HepG2 (cell line): ENCODE data around the gene BICRAL. TPM values are rescaled to one million over a fixed set of nuclear protein-coding genes. Genes with fewer than 3 reads are reported as not detected.

Experiments
- ATM ChIP-seq: fragments of 450-650 bp; IDR thresholded peaks from 2 replicates; pipeline ENCODE4 v1.7.1; 2017; ENCODE audit warnings: mild to moderate bottlenecking, borderline replicate concordance
- DDIT3 ChIP-seq: sonication (generic); formaldehyde crosslinking; IDR thresholded peaks from 2 replicates; pipeline ENCODE4 v1.4.0; 2020; ENCODE audit warnings: mild to moderate bottlenecking, missing genetic modification reagents
- FOXM1 ChIP-seq: sonication (generic); formaldehyde crosslinking; IDR thresholded peaks from 2 replicates; pipeline ENCODE4 v1.5.0; 2020; ENCODE audit warnings: missing genetic modification reagents
- MTERF4 ChIP-seq: sonication (generic); formaldehyde crosslinking; IDR thresholded peaks from 2 replicates; pipeline ENCODE4 v1.8.0; 2023; ENCODE audit warnings: mild to moderate bottlenecking, missing genetic modification reagents
- NCOR1 ChIP-seq: fragments of 200-600 bp; sonication (generic); IDR thresholded peaks from 2 replicates; pipeline ENCODE4 v1.7.0; 2017; ENCODE audit warnings: antibody characterized with exemption, low read length, borderline replicate concordance
- PRDM10 ChIP-seq: sonication (generic); formaldehyde crosslinking; IDR thresholded peaks from 2 replicates; pipeline ENCODE4 v1.4.0; 2020; ENCODE audit warnings: low read depth, missing genetic modification reagents
- PTBP1 ChIP-seq: fragments of 200-400 bp; formaldehyde crosslinking; IDR thresholded peaks from 2 replicates; pipeline ENCODE4 v1.6.1; 2018; ENCODE audit warnings: low read length, low read depth; ENCODE audit not compliant: poor library complexity, severe bottlenecking
- SNAI1 ChIP-seq: sonication (generic); formaldehyde crosslinking; IDR thresholded peaks from 2 replicates; pipeline ENCODE4 v1.5.0; 2020; ENCODE audit warnings: mild to moderate bottlenecking, missing genetic modification reagents, borderline replicate concordance
- SNAPC5 ChIP-seq: sonication (generic); formaldehyde crosslinking; IDR thresholded peaks from 2 replicates; pipeline ENCODE4 v1.8.1; 2023; ENCODE audit warnings: mild to moderate bottlenecking, missing genetic modification reagents, borderline replicate concordance
- TMF1 ChIP-seq: sonication (generic); formaldehyde crosslinking; IDR thresholded peaks from 2 replicates; pipeline ENCODE4 v1.8.1; 2022; ENCODE audit warnings: low read depth, missing genetic modification reagents
- ZBTB39 ChIP-seq: sonication (generic); formaldehyde crosslinking; IDR thresholded peaks from 2 replicates; pipeline ENCODE4 v1.5.0; 2020; ENCODE audit warnings: missing genetic modification reagents
- ZNF577 ChIP-seq: sonication (generic); formaldehyde crosslinking; IDR thresholded peaks from 2 replicates; pipeline ENCODE4 v1.4.0; 2020; ENCODE audit warnings: mild to moderate bottlenecking, low read depth, missing genetic modification reagents, borderline replicate concordance
- polyA plus RNA-seq, 8 experiments: library from polyadenylated mRNA; depleted of rRNA in 3 of 8; stranded (reverse) in 7 of 8; unstranded in 1 of 8; fragments of >200 nt; fragmentation: Illumina TruSeq in 4 of 8; extraction: Trizol in 4 of 8; gene quantifications; 2 replicates each; pipeline versions ENCODE4 v1.2.1 to v1.2.3, GENCODE V29; 2011 to 2016; ENCODE audit warnings: low read depth in 4 of 8, missing spikeins in 1 of 8, mixed read lengths in 1 of 8; ENCODE audit not compliant: insufficient read depth in 1 of 8
- total RNA-seq, 5 experiments: library from RNA; depleted of rRNA; stranded (reverse); fragments of >200 nt; fragmentation: Illumina TruSeq; extraction: Trizol; gene quantifications; 2 replicates each; pipeline ENCODE4 v1.2.3, GENCODE V29; 2016; ENCODE audit warnings: low read depth in 1 of 5
- TF ChIP-seq, protein P1 (sequence below): sonication (generic); formaldehyde crosslinking; IDR thresholded peaks from 2 replicates; pipeline ENCODE4 v1.4.0; 2020; ENCODE audit warnings: missing genetic modification reagents, borderline replicate concordance

BICRAL gene
- total and polyA plus RNA-seq, 2 of the 13 experiments (the other 11 are each of a cell fraction or from before 2014, with no cell fraction given), result 5.0 to 13.5 TPM

DNA sequence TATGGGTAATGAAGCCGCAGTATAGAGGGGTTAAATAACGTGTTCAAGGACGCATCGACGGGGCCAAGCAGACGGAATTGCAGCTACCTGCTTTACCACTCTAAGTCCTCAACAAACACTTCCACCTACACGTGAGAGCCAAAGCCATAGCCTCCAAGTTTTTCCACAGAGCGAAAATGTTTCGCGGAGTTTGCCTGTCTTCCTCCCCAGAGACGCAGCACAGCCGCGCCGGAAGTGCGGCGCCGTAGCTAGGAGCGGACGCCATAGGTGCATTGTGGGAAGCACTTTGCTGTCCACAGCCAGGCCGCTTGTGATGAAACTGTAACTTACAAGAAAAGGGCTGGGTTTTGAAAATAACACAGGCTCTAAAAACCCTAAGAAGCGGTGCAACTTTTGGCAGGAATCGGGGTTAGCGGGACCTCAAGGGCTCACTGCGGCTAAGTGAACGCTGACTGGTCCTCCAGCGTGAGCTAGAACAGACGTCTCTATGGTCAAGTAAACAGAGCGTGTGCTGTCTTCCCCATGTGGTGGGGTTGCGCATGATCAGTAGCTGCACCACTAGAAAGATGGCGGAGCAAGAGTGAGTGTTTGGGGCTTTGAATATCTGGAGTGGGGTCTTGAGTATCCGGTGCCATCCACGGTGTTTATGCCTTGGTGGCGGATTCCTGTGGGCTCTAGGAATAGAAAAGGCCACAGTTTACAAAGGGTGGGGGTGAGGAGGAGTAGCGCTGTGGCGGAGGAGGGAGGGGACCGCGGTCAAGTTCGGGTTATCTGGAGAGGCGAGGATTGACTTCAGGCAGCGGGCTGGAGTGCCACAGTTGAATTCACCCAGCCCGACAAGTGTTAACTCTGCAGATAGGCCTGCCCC lies 97.8 kb downstream of the BICRAL start, which contains the start of gene RPL7L1 (continued):
- TF ChIP-seq, protein P1, sequence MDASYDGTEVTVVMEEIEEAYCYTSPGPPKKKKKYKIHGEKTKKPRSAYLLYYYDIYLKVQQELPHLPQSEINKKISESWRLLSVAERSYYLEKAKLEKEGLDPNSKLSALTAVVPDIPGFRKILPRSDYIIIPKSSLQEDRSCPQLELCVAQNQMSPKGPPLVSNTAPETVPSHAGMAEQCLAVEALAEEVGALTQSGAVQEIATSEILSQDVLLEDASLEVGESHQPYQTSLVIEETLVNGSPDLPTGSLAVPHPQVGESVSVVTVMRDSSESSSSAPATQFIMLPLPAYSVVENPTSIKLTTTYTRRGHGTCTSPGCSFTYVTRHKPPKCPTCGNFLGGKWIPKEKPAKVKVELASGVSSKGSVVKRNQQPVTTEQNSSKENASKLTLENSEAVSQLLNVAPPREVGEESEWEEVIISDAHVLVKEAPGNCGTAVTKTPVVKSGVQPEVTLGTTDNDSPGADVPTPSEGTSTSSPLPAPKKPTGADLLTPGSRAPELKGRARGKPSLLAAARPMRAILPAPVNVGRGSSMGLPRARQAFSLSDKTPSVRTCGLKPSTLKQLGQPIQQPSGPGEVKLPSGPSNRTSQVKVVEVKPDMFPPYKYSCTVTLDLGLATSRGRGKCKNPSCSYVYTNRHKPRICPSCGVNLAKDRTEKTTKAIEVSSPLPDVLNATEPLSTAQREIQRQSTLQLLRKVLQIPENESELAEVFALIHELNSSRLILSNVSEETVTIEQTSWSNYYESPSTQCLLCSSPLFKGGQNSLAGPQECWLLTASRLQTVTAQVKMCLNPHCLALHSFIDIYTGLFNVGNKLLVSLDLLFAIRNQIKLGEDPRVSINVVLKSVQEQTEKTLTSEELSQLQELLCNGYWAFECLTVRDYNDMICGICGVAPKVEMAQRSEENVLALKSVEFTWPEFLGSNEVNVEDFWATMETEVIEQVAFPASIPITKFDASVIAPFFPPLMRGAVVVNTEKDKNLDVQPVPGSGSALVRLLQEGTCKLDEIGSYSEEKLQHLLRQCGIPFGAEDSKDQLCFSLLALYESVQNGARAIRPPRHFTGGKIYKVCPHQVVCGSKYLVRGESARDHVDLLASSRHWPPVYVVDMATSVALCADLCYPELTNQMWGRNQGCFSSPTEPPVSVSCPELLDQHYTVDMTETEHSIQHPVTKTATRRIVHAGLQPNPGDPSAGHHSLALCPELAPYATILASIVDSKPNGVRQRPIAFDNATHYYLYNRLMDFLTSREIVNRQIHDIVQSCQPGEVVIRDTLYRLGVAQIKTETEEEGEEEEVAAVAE (CRISPR knock-in tag), result peak; percentile 82
- peak; percentile 63; the same call in 1 of the 2 replicates for TF ChIP-seq PRDM10 (CRISPR knock-in tag)
- 0 out of 2 replicates have a peak, but pooled peaks have one; percentile 39 for TF ChIP-seq ZBTB39 (CRISPR knock-in tag)
- TF ChIP-seq ATM, result no peak
- TF ChIP-seq MTERF4, result no peak
- peak; percentile 45; the same call in 1 of the 2 replicates for TF ChIP-seq SNAI1
- TF ChIP-seq TMF1 (CRISPR knock-in tag), result no peak; the same call in 1 of the 2 replicates
- no peak for TF ChIP-seq ZNF577 (CRISPR knock-in tag)
- no peak for TF ChIP-seq FOXM1 (CRISPR knock-in tag)
- 0 out of 2 replicates have a peak, but pooled peaks have one; percentile 63 for TF ChIP-seq SNAPC5 (CRISPR knock-in tag)
- no peak for TF ChIP-seq NCOR1
- TF ChIP-seq DDIT3 (CRISPR knock-in tag), result no peak
- no peak for TF ChIP-seq PTBP1
